OCI-LY3 (cell line): ENCODE data around the gene ZC3H4.

Experiments used
- EZH2phosphoT487 ChIP-seq: fragments of 200-600 bp; shearing (Covaris generic); IDR thresholded peaks from 2 replicates; pipeline ENCODE4 v1.6.1; 2018; ENCODE audit warnings: antibody characterized with exemption, mixed run types, low read depth
- TF ChIP-seq, protein P1 (sequence below): fragments of 200-600, 300-600 bp; sonication (generic); IDR thresholded peaks from 2 replicates; pipeline ENCODE4 v1.5.1; 2014; ENCODE audit warnings: antibody characterized with exemption, low read length, low read depth

DNA sequence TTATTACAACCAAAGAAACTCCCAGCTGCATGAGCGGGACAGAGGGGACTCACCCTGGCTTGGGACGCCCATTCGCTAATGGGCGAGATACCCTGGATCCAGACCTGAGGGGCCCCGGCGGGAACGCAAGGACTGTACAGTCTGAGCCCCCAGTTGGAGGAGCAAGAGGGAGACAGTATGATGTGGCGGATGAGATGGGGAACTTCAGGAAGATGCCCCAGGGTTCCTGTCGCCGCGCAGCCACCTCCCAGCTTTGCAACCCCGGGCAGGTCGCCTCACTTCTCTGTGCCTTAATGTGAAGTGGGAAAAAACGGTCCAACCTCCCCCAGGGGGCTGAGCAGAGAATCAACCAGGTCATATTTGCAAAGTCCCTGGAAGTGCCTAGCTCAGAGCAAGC is 91.4 kb downstream of the ZC3H4 start:
- TF ChIP-seq, protein P1, sequence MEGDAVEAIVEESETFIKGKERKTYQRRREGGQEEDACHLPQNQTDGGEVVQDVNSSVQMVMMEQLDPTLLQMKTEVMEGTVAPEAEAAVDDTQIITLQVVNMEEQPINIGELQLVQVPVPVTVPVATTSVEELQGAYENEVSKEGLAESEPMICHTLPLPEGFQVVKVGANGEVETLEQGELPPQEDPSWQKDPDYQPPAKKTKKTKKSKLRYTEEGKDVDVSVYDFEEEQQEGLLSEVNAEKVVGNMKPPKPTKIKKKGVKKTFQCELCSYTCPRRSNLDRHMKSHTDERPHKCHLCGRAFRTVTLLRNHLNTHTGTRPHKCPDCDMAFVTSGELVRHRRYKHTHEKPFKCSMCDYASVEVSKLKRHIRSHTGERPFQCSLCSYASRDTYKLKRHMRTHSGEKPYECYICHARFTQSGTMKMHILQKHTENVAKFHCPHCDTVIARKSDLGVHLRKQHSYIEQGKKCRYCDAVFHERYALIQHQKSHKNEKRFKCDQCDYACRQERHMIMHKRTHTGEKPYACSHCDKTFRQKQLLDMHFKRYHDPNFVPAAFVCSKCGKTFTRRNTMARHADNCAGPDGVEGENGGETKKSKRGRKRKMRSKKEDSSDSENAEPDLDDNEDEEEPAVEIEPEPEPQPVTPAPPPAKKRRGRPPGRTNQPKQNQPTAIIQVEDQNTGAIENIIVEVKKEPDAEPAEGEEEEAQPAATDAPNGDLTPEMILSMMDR = no peak
- TF ChIP-seq EZH2phosphoT487 = no peak
